ENCODE data around the gene COL25A1. TPM values are rescaled to one million over a fixed set of nuclear protein-coding genes. Genes with fewer than 3 reads are reported as not detected.
"Not testable (repeated sequence)": the region's sequence is repeated elsewhere in the genome, so short reads cannot be mapped to it uniquely, and the experiment has no call there.

The COL25A1 gene
- total RNA-seq, 1 experiment from 2014 or later = not detected

DNA sequence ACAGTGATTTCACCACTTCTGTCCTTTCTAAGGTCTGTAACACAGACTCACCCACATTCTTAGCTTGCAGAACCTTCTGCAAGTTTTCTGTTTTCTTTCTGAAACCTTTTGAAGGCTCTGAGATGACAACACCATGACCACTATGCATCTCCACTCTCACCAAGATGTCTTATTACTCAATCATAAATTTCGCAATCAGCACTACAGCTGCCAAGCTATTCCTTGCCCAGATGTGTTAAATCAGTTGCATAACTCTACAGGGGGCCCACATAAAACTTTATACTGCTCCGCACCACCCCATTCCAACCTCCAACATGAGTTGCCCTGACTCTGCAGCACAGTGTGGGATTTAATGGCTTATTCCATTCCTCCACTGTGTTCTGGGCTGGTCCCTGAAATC, 229.9 kb downstream of the COL25A1 start:
- Mint-ChIP-seq H3K36me3 (ENCODE audit: insufficient read depth, unreplicated experiment) (no peaks in the 10 kb centered on the region), H3K27me3 (ENCODE audit: unreplicated experiment) (no peaks in the 10 kb centered on the region), H3K27ac (ENCODE audit: unreplicated experiment) (no peak overlapping the region), H3K4me3 (ENCODE audit: low read depth, unreplicated experiment) (no peak overlapping the region), H3K9me3 (ENCODE audit: low read depth, unreplicated experiment) (no peaks in the 10 kb centered on the region), H3K4me1 (ENCODE audit: low read depth, unreplicated experiment) (no peaks in the 10 kb centered on the region)
- no TSS peak for BruUV-seq (replicated peaks)
- CTCF ChIA-PET = no interaction called here
- intact Hi-C loops (cut with micrococcal nuclease; ENCODE audit: unreplicated experiment) = no loop called here
- DNase-seq = no peak
- TF ChIP-seq, protein P1, sequence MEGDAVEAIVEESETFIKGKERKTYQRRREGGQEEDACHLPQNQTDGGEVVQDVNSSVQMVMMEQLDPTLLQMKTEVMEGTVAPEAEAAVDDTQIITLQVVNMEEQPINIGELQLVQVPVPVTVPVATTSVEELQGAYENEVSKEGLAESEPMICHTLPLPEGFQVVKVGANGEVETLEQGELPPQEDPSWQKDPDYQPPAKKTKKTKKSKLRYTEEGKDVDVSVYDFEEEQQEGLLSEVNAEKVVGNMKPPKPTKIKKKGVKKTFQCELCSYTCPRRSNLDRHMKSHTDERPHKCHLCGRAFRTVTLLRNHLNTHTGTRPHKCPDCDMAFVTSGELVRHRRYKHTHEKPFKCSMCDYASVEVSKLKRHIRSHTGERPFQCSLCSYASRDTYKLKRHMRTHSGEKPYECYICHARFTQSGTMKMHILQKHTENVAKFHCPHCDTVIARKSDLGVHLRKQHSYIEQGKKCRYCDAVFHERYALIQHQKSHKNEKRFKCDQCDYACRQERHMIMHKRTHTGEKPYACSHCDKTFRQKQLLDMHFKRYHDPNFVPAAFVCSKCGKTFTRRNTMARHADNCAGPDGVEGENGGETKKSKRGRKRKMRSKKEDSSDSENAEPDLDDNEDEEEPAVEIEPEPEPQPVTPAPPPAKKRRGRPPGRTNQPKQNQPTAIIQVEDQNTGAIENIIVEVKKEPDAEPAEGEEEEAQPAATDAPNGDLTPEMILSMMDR (IDR thresholded peaks at IDR 0.05; ENCODE audit: unreplicated experiment) = no peak

GRCh38 chr4:109070677-109071076, 231.8 kb downstream of the COL25A1 start:
- BruUV-seq (replicated peaks); H3K9me3 Mint-ChIP-seq (ENCODE audit: low read depth, unreplicated experiment); DNase-seq; CTCF ChIA-PET; H3K27ac Mint-ChIP-seq (ENCODE audit: unreplicated experiment); H3K4me1 Mint-ChIP-seq (ENCODE audit: low read depth, unreplicated experiment); H3K36me3 Mint-ChIP-seq (ENCODE audit: insufficient read depth, unreplicated experiment); intact Hi-C loops (cut with micrococcal nuclease; ENCODE audit: unreplicated experiment); H3K27me3 Mint-ChIP-seq (ENCODE audit: unreplicated experiment); H3K4me3 Mint-ChIP-seq (ENCODE audit: low read depth, unreplicated experiment): not testable (repeated sequence)

GRCh38 chr4:109067508-109068235, 234.8 kb downstream of the COL25A1 start:
- CTCF ChIA-PET = no interaction called here
- no peaks in the 10 kb centered on the region for H3K4me1 Mint-ChIP-seq (ENCODE audit: low read depth, unreplicated experiment)
- DNase-seq = no peak

GRCh38 chr4:109065006-109065405, 237.5 kb downstream of the COL25A1 start:
- Mint-ChIP-seq H3K27me3 (ENCODE audit: unreplicated experiment) (no peaks in the 10 kb centered on the region), H3K9me3 (ENCODE audit: low read depth, unreplicated experiment) (no peaks in the 10 kb centered on the region), H3K4me3 (ENCODE audit: low read depth, unreplicated experiment) (no peak overlapping the region), H3K36me3 (ENCODE audit: insufficient read depth, unreplicated experiment) (no peaks in the 10 kb centered on the region), H3K4me1 (ENCODE audit: low read depth, unreplicated experiment) (no peaks in the 10 kb centered on the region), H3K27ac (ENCODE audit: unreplicated experiment) (no peak overlapping the region)
- intact Hi-C loops (cut with micrococcal nuclease; ENCODE audit: unreplicated experiment) = no loop called here
- TF ChIP-seq, protein P1 (IDR thresholded peaks at IDR 0.05; ENCODE audit: unreplicated experiment) = no peak
- BruUV-seq (replicated peaks) = no TSS peak
- CTCF ChIA-PET = no interaction called here
- DNase-seq = no peak

More at GRCh38 chr4:109067508-109068235, 234.8 kb downstream of the COL25A1 start:
- Mint-ChIP-seq H3K27me3 (ENCODE audit: unreplicated experiment) (no peaks in the 10 kb centered on the region), H3K9me3 (ENCODE audit: low read depth, unreplicated experiment) (no peaks in the 10 kb centered on the region), H3K27ac (ENCODE audit: unreplicated experiment) (no peak overlapping the region), H3K36me3 (ENCODE audit: insufficient read depth, unreplicated experiment) (no peaks in the 10 kb centered on the region), H3K4me3 (ENCODE audit: low read depth, unreplicated experiment) (no peak overlapping the region)
- no TSS peak for BruUV-seq (replicated peaks)
- TF ChIP-seq, protein P1 (IDR thresholded peaks at IDR 0.05; ENCODE audit: unreplicated experiment) = no peak
- intact Hi-C loops (cut with micrococcal nuclease; ENCODE audit: unreplicated experiment) = no loop called here

DNA sequence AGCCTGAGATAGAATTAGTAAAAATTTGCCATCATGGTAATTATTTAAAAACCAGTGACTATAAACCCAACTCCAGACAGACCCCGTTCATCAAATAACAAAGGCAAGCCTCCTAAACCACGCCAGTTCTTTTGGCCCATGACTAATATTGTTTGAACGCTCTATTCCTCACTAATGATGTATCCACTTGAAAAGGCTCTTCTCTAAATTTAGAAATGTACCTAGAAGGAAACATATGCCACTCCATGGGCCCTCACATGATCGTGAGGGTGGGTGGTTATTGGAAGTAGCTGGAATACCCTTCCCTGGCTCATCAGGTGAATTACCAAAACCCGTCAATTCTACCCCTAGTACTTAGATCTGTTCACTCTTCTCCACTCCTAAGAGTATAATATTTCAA, 249.2 kb downstream of the COL25A1 start:
- no TSS peak for BruUV-seq (replicated peaks)
- H3K36me3 Mint-ChIP-seq (ENCODE audit: insufficient read depth, unreplicated experiment) = no peaks in the 10 kb centered on the region
- no peaks in the 10 kb centered on the region for H3K4me1 Mint-ChIP-seq (ENCODE audit: low read depth, unreplicated experiment)
- H3K9me3 Mint-ChIP-seq (ENCODE audit: low read depth, unreplicated experiment) = no peaks in the 10 kb centered on the region
- TF ChIP-seq, protein P1 (IDR thresholded peaks at IDR 0.05; ENCODE audit: unreplicated experiment) = no peak
- intact Hi-C loops (cut with micrococcal nuclease; ENCODE audit: unreplicated experiment) = no loop called here
- DNase-seq = no peak
- H3K27ac Mint-ChIP-seq (ENCODE audit: unreplicated experiment) = no peak overlapping the region
- no peaks in the 10 kb centered on the region for H3K27me3 Mint-ChIP-seq (ENCODE audit: unreplicated experiment)
- CTCF ChIA-PET = no interaction called here
- no peak overlapping the region for H3K4me3 Mint-ChIP-seq (ENCODE audit: low read depth, unreplicated experiment)
